Uterus (tissue), 4 donors: ENCODE results near the gene KIF14. TPM values are rescaled to one million over a fixed set of nuclear protein-coding genes. Genes with fewer than 3 reads are reported as not detected.

ENCODE experiments used
- DNase-seq, 2 donors: peaks; one replicate each; pipeline ENCODE4 v3.0.0-alpha.2; 2019 to 2020
- H3K27ac ChIP-seq, 2 donors: fragments of 200-600 bp; sonication (generic); 1 replicate in 1 of 2; 2 replicates in 1 of 2; pipeline ENCODE4 v1.5.1; 2016 to 2018
- H3K27me3 ChIP-seq, 2 donors: fragments of 200-600 bp; sonication (generic); one replicate each; pipeline ENCODE4 v1.5.1; 2018 to 2019; ENCODE audit warnings: control low read depth in 1 of 2
- H3K36me3 ChIP-seq, 2 donors: fragments of 200-600 bp; sonication (generic); one replicate each; pipeline ENCODE4 v1.5.1; 2019; ENCODE audit warnings: control low read depth in 1 of 2
- H3K4me1 ChIP-seq, 2 donors: fragments of 200-600 bp; sonication (generic); one replicate each; pipeline ENCODE4 v1.5.1; 2018 to 2019; ENCODE audit warnings: control low read depth in 1 of 2
- H3K4me3 ChIP-seq, 2 donors: fragments of 200-600 bp; sonication (generic); 1 replicate in 1 of 2; 2 replicates in 1 of 2; pipeline ENCODE4 v1.5.1; 2018 to 2019; ENCODE audit warnings: mild to moderate bottlenecking in 1 of 2
- H3K9me3 ChIP-seq, 2 donors: fragments of 200-600 bp; sonication (generic); one replicate each; pipeline ENCODE4 v1.5.1; 2019; ENCODE audit warnings: control low read depth in 1 of 2
- POLR2A ChIP-seq, 2 donors: fragments of 450-650 bp; IDR thresholded peaks; one replicate each; pipeline ENCODE4 v1.6.1; 2016; ENCODE audit warnings: antibody characterized with exemption in 2 of 2, mild to moderate bottlenecking in 1 of 2, moderate library complexity in 1 of 2
- intact Hi-C: fragments of 100-400 bp; cut with DNase I; formaldehyde crosslinking; loops from one replicate; pipeline ENCODE4 v1.15.1; 2023; ENCODE audit warnings: low total_unique reads
- total RNA-seq, 4 donors: library from RNA; depleted of rRNA in 3 of 4; stranded (reverse); fragments of >200 nt in 3 of 4; gene quantifications; one replicate each; pipeline versions ENCODE4 v1.1.0 to v1.2.4, GENCODE V29; 2014 to 2023
- TF ChIP-seq, protein P1 (sequence below), 4 experiments: fragments of 200-600 bp in 2 of 4; fragments of 450-650 bp in 2 of 4; sonication (generic) in 2 of 4; IDR thresholded peaks; one replicate each; pipeline ENCODE4 v1.5.1; 2016 to 2019; ENCODE audit warnings: antibody characterized with exemption in 4 of 4, mild to moderate bottlenecking in 2 of 4, moderate library complexity in 1 of 4
- donor health status: DM: yes; HTN: yes; CAD: no.

Gene KIF14
- total RNA-seq, 4 donors from 2014 or later, result under 0.01 to 9.2 (median 0.15) TPM; not detected in 1

DNA sequence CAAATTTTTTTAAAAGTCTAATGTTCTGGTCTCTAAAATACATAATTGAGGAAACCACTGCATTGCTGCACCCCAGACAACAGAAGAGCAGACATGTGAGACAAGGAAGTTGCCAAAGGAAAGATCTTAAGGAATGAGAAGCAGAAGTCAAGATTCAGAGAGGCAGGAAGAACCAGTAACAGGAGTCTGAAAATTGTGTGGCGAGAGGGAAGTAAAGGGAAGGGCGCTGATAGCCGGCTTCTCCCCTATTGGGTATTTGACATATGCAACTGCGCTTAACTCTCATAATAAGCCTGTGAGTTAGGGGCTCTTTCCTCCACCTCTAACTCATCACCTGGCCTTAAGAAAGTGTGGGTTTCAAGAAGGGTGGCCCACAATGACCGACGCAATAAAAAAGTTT, 21.9 kb upstream of the KIF14 start:
- Histone ChIP-seq H3K4me1 (no peaks in the 10 kb centered on the region), H3K9me3 (no peaks in the 10 kb centered on the region), H3K4me3 (no peak overlapping the region), H3K36me3 (no peaks in the 10 kb centered on the region), H3K27me3 (no peaks in the 10 kb centered on the region), H3K27ac (no peak overlapping the region)
- TF ChIP-seq POLR2A (IDR thresholded peaks at IDR 0.05), result no peak
- TF ChIP-seq, protein P1, sequence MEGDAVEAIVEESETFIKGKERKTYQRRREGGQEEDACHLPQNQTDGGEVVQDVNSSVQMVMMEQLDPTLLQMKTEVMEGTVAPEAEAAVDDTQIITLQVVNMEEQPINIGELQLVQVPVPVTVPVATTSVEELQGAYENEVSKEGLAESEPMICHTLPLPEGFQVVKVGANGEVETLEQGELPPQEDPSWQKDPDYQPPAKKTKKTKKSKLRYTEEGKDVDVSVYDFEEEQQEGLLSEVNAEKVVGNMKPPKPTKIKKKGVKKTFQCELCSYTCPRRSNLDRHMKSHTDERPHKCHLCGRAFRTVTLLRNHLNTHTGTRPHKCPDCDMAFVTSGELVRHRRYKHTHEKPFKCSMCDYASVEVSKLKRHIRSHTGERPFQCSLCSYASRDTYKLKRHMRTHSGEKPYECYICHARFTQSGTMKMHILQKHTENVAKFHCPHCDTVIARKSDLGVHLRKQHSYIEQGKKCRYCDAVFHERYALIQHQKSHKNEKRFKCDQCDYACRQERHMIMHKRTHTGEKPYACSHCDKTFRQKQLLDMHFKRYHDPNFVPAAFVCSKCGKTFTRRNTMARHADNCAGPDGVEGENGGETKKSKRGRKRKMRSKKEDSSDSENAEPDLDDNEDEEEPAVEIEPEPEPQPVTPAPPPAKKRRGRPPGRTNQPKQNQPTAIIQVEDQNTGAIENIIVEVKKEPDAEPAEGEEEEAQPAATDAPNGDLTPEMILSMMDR (IDR thresholded peaks at IDR 0.05), result no peak
- no peak for DNase-seq
- intact Hi-C loops, result no loop called here

DNA sequence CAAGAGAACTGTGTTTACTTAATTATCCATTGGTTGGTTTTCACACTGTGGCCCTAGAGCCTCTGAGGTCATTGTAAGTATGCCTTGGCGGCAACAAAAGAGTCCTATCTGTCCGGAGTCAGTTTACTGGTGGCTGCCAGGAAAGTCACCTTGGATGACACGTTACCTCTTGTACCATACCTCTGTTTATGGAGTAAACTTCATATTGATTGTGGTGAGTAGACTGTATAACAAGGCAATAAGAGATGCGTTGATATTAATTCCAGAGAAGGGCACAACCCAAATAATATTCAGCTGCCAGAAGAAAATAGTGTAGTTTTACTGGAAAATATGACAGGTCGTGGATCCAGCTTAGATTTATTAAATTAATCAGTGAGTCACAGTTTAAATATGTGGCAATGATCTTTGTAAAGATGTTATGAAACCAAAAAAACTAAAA, 20.4 kb upstream of the KIF14 start:
- Histone ChIP-seq H3K4me1 (no peaks in the 10 kb centered on the region), H3K27ac (no peak overlapping the region)
- intact Hi-C loops, result no loop called here

GRCh38 chr1:200640373-200640962, 19.9 kb upstream of the KIF14 start:
- no peak for DNase-seq
- no peaks in the 10 kb centered on the region for H3K27me3 ChIP-seq
- no peaks in the 10 kb centered on the region for H3K36me3 ChIP-seq
- no peaks in the 10 kb centered on the region for H3K4me1 ChIP-seq
- no peak overlapping the region for H3K27ac ChIP-seq
- no peaks in the 10 kb centered on the region for H3K9me3 ChIP-seq
- TF ChIP-seq POLR2A (IDR thresholded peaks at IDR 0.05), result no peak
- TF ChIP-seq, protein P1 (IDR thresholded peaks at IDR 0.05), result no peak
- no peak overlapping the region for H3K4me3 ChIP-seq
- intact Hi-C loops, result no loop called here

More for the DNA sequence above, 20.4 kb upstream of the KIF14 start:
- Histone ChIP-seq H3K36me3 (no peaks in the 10 kb centered on the region), H3K9me3 (no peaks in the 10 kb centered on the region), H3K4me3 (no peak overlapping the region), H3K27me3 (no peaks in the 10 kb centered on the region)
- no peak for DNase-seq
- TF ChIP-seq, protein P1 (IDR thresholded peaks at IDR 0.05), result no peak
- TF ChIP-seq POLR2A (IDR thresholded peaks at IDR 0.05), result no peak

DNA sequence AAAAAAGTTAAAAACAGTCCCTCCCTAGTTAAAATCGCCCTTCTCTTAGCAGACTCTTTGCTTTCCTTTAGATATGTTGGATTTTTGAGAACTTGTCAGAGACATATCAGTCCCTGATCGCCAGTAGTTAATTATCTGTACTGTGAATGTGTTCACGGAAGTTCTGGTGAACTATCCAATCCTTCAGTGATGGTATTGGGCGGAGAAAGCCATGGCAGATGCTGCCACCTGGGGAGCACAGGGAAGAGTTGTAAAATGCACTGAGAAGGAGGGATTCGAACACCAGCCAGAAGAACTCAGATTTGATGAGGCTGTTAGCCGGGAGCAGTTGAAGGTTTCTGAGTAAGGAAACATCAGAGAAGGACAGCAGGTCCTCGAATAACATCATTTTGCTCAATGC, 17.5 kb upstream of the KIF14 start:
- Histone ChIP-seq H3K9me3 (no peaks in the 10 kb centered on the region), H3K27me3 (no peaks in the 10 kb centered on the region), H3K4me3 (no peak overlapping the region), H3K27ac (no peak overlapping the region), H3K4me1 (no peaks in the 10 kb centered on the region), H3K36me3 (no peaks in the 10 kb centered on the region)
- TF ChIP-seq POLR2A (IDR thresholded peaks at IDR 0.05), result no peak
- intact Hi-C loops, result no loop called here
- no peak for DNase-seq

- no peaks in the 10 kb centered on the region for H3K27me3 ChIP-seq
- no peak for TF ChIP-seq POLR2A (IDR thresholded peaks at IDR 0.05)
- TF ChIP-seq, protein P1 (IDR thresholded peaks at IDR 0.05), result no peak
- intact Hi-C loops, result no loop called here
- no peak overlapping the region for H3K4me3 ChIP-seq
- H3K9me3 ChIP-seq, result no peaks in the 10 kb centered on the region
- no peaks in the 10 kb centered on the region for H3K36me3 ChIP-seq
- no peak overlapping the region for H3K27ac ChIP-seq
- H3K4me1 ChIP-seq, result no peaks in the 10 kb centered on the region
- DNase-seq, result no peak
Measured at GRCh38 chr1:200636681-200637080, 16.1 kb upstream of the KIF14 start.
